Measurements from ENCODE around the gene TXNRD1. TPM values are rescaled to one million over a fixed set of nuclear protein-coding genes. Genes with fewer than 3 reads are reported as not detected.
"Not testable (repeated sequence)": the region's sequence is repeated elsewhere in the genome, so short reads cannot be mapped to it uniquely, and the experiment has no call there.

TXNRD1 gene
- total RNA-seq, 1 donor from 2014 or later: 45.5 TPM

- no peak for DNase-seq (ENCODE audit: low spot score)
Observed at GRCh38 chr12:104372061-104372720, 156.6 kb downstream of the TXNRD1 start.

- no peak for DNase-seq (ENCODE audit: low spot score)
Observed at GRCh38 chr12:104372721-104373335, 157.2 kb downstream of the TXNRD1 start.

DNA sequence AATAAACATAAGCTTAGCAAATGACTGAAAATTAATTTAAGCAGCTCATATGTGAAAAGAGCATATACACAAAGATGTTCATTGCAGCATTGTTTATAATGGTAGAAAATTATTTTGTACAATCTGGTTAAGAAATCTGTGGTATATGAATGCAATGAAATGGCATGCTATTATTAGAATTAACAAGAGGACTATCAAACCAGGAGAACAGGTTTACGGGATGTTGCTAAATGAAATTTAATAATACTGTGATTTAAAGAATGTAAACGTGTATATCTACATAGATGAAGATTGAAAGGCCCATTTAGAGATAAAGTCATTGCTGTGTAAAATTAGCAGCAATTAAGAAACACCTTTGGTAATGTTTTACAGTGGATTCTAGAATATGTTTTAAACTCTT, 158.5 kb downstream of the TXNRD1 start:
- no peak for DNase-seq (ENCODE audit: low spot score)

DNA sequence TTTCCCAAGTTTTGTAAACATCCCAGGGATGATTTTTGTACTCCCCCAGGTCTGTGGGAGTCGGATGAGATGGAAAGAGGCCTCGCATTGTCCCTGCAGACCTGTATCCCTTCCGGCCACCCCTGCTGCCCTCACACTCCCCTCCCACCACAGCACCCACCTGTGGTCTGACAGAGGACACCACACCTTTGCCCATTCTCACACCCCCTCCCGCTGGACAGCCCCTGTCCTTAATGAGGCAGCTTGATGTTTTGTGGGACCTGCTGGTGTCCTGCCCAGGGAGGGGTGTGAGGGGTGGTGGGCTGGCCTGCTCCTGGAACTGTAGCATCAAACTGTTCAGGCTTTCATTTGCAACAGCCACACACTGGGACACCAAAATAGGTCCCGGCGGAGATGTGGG, 159.2 kb downstream of the TXNRD1 start:
- DNase-seq (ENCODE audit: low spot score): no peak

DNA sequence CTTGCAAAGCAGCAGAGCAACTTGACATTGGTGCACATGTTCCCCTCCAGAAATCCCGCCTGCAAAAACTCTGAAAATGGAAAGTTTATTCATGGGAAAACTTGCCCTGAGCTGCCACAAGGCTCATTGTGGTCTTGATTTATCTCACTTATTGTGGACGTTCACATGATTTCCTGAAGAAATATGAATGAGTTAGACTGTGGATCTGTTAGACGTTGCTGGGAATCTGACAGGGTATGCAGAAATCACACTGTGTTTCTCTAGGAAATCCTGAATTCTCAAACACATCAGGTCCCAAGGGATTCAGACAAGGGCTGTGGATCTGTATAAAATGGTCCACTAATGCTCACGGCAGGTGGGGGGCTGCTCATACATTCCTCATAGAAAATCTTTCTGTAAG, 160.2 kb downstream of the TXNRD1 start:
- DNase-seq (ENCODE audit: low spot score): no peak

DNA sequence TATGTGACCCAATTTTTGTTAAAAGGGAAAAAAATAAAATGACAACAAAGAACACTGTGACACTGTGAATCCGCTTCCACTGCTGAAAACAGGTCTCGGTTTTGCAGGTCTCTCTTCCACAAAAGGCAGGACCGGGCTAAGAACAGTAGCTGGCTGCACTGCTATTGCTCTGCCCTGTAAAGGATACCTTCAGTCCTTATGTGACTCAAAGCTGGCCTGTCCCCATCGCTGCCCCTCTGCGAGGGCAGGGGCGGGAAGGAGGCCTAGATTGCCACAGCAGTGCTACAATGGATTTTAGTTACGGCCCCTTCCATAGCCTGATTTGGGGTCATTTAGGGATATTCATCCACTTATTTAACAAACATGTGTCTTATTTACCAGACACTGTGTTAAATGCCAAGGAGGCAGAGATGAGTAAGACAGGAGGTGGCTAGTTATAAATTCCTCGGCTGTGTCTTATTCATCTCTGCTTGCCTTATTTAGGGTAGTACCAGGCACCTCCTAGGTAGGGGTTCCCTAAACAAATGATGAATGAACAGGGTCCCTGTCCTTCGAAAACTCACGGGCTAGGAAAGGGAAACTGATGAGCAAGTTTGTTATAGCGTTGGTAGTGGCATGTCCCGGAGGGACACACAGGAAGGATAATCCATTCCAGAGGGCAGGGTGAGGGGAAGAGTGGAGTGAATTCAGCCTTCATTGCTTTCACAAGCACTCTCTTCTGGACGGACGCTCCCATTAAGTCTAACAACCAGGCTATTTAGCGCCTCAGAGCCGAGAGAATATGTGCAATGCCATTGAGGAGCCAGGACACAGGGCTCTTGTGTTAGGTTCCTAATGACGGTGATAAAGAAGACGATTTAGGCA, 161.3 kb downstream of the TXNRD1 start:
- DNase-seq (ENCODE audit: low spot score): no peak

DNA sequence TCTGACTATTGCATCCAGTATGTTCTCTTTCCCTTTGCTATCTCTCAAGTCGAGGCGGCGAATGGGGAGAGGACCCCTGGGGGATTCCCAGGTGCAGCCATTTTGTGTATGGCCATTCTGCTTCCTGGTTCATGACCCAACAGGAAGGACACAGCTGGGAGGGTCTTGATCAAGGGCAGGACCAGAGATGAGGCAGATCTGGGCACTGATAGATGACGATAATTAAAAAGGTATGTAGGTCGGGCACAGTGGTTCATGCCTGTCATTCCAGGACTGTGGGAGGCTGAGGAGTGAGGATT, 161.9 kb downstream of the TXNRD1 start:
- no peak for DNase-seq (ENCODE audit: low spot score)

GRCh38 chr12:104378427-104378826, 162.8 kb downstream of the TXNRD1 start:
- no peak for DNase-seq (ENCODE audit: low spot score)

DNA sequence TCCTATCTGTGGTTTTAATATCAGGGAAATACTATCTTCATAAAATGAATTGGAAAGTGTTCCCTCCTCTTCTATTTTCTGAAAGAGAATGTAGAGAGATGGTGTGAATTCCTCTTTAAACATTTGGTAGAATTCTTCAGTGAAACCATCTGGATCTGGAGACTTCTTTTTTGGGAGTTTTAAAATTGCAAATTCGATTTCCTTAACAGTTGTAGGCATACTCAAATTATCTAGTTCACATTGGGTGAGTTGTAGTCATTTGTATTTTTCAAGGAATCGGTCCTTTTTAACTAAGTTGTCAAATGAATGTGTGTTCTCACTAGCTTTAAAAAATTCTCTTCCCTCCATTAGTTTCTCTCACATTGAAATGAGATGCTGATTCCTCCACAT, 165.8 kb downstream of the TXNRD1 start:
- DNase-seq (ENCODE audit: low spot score): no peak

DNA sequence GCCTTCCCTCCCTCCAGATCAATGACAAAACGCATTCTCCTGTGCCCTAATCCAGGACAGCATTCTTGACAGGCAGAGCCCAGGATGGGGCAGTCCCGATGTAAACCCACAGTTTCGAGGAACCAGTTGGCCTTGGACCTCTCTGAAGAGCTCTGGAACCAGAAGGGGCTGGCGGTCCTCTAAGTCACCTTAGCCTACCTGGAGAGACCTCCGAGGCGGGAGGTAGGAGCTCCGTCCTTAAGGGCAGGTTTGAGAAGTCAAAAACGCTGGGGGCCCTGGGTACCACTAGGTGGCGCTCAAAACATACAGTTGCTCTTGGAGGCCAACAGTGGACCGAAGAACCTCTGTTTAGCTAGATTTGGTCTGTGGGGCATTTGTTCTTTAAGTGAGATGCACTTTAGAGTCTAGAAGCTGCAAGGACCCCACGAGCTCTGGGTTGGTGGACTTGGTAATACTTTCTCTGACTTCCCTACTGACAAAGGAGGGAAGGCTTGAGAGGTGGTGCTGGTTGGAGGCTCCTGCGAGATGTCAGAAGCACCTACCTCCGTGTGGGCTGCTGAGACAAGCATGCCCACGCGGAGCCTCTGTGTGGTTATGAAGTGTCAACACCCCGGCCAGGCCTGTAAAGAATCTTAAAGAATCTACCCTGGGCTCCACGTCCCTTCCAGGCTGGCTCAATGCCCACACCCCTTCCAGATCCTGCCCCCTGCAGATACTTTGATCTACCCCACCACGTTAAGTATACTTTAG, 166.3 kb downstream of the TXNRD1 start:
- DNase-seq (ENCODE audit: low spot score): peak; percentile 86

DNA sequence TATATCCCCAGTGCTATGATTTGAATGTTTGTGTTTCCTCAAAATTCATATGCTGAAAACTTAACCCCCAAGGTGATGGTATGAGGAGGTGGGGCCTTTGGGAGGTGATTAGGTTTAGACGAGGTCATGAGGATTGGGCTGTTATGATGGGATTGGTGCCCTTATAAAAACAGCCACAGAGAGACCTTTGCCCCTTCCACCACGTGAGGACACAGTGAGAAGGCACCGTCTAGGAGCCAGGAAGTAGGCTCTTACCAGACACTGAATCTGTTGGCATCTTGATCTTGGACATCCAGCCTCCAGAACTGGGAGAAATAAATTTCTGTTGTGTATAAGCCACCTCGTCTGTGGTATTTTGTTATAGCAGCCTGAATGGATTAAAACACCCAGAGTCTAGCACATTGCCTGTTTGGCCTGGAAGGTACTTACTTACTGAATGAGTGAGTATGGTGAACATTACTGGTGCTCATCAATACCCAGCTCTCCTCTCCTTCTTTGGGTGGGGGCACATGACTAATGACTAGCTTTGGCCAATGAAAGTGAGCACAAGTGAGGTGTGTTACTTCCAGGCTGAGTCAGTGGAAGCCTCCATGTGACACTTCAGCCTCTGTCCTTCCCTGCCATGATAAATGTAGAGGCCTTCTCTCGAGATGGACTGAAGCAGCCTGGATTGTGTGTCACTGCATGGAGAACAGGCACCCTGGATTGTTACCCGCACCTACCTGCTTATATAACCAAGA, 168.7 kb downstream of the TXNRD1 start:
- no peak for DNase-seq (ENCODE audit: low spot score)

DNA sequence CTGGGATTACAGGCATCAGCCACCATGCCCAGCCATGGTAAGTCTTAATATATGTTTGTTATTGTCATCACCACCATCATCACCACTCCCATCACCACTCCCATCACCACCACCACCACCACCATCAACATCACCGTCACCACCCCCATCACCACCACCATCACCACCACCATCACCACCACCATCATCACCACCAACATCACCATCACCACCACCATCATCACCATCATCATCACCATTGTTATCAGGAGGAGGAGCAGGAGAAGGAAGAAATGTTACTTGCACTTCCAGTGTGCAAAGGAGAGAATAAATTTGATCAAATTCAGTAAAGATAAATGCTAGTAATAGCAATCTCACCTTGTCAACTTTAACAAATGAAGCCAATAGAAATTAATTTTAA, 169.9 kb downstream of the TXNRD1 start:
- DNase-seq (ENCODE audit: low spot score): no peak

DNA sequence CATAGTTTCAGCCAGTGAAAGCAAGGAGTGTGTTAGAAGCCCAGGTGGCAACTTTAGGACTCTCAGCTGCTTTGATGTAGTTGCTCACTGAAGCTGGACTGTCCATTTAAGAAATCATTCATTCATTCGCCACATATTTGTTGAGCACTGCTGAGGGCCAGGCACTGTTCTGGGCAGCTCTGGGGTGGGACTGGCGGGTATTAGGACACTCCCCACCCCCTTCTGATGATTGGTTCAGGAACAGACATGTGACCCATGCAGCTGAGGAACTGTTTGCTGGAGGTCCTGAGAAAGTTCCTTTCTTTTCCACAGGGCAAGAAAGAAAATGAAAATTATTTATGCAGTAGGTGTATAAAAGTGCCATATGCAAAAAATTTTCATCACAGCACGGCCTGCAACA, 170.9 kb downstream of the TXNRD1 start:
- no peak for DNase-seq (ENCODE audit: low spot score)

- DNase-seq (ENCODE audit: low spot score): no peak
Observed at GRCh38 chr12:104387190-104387589, 171.6 kb downstream of the TXNRD1 start.

GRCh38 chr12:104394086-104394485, 178.5 kb downstream of the TXNRD1 start:
- DNase-seq (ENCODE audit: low spot score): not testable (repeated sequence)

Other genes starting within 250 kb of the TXNRD1 start
- 24.9 TPM for gene TDG, start 249.9 kb upstream of the TXNRD1 start, total RNA-seq
- gene GLT8D2, start 165.6 kb upstream of the TXNRD1 start, total RNA-seq: 13.3 TPM
- 22.0 TPM for gene HCFC2, start 151.2 kb upstream of the TXNRD1 start, total RNA-seq
- gene NFYB, start 77.6 kb upstream of the TXNRD1 start, total RNA-seq: 26.8 TPM
- 4.7 TPM for gene EID3, start 88.0 kb downstream of the TXNRD1 start, total RNA-seq
- 10.8 TPM for gene CHST11, start 241.2 kb downstream of the TXNRD1 start, total RNA-seq

Measured in ureter (tissue), 1 donor.